Anterior cingulate cortex (tissue), 58 donors: ENCODE data around the gene UTS2.

ENCODE experiments used
- DNase-seq, 58 donors: peaks; one replicate each; lab custom pipeline; 2025; lab: John Stamatoyannopoulos, UW

UTS2 gene

GRCh38 chr1:7852804-7853683, at the start of gene UTS2:
Gene UTS2, minus strand, starts transcription at chr1:7853065. Its CDS starts 62 bp downstream, at chr1:7853003.
- no peak for DNase-seq

GRCh38 chr1:7899741-7900140, 46.9 kb upstream of the UTS2 start:
- DNase-seq: no peak

- DNase-seq: no peak
These were observed 46.1 kb upstream of the UTS2 start for GRCh38 chr1:7898962-7899361.

GRCh38 chr1:7896994-7897393, 44.1 kb upstream of the UTS2 start:
- no peak for DNase-seq

GRCh38 chr1:7893529-7894180, 40.8 kb upstream of the UTS2 start:
- peak in 2 of 58 donors; percentile 22 to 39 for DNase-seq

- no peak for DNase-seq
These were observed 38.9 kb upstream of the UTS2 start for GRCh38 chr1:7891804-7892203.

GRCh38 chr1:7890853-7891252, 38.0 kb upstream of the UTS2 start:
- no peak for DNase-seq

- no peak for DNase-seq
These were observed 35.6 kb upstream of the UTS2 start for GRCh38 chr1:7888248-7889081.

- peak in 6 of 58 donors; percentile 2 to 52 (median 6) for DNase-seq
These were observed 33.5 kb upstream of the UTS2 start for GRCh38 chr1:7886405-7886745.

GRCh38 chr1:7885513-7886404, 32.9 kb upstream of the UTS2 start:
- DNase-seq: peak in 1 of 58 donors; percentile 4

GRCh38 chr1:7884757-7885156, 31.9 kb upstream of the UTS2 start:
- DNase-seq: no peak

GRCh38 chr1:7879228-7879627, 26.4 kb upstream of the UTS2 start:
- no peak for DNase-seq

- DNase-seq: no peak
These were observed 25.2 kb upstream of the UTS2 start for GRCh38 chr1:7878027-7878426.

- DNase-seq: no peak
These were observed 21.2 kb upstream of the UTS2 start for GRCh38 chr1:7873801-7874795.

- DNase-seq: no peak
These were observed 18.3 kb upstream of the UTS2 start for GRCh38 chr1:7871136-7871535.

- no peak for DNase-seq
These were observed 16.5 kb upstream of the UTS2 start for GRCh38 chr1:7869136-7869920.

GRCh38 chr1:7868070-7868780, 15.4 kb upstream of the UTS2 start:
- DNase-seq: no peak
